Measurements from ENCODE around the gene RPS6KA6. TPM values are rescaled to one million over a fixed set of nuclear protein-coding genes. Genes with fewer than 3 reads are reported as not detected.

The RPS6KA6 gene
- total RNA-seq, 4 donors from 2014 or later = 3.1 to 5.4 (median 3.9) TPM

DNA sequence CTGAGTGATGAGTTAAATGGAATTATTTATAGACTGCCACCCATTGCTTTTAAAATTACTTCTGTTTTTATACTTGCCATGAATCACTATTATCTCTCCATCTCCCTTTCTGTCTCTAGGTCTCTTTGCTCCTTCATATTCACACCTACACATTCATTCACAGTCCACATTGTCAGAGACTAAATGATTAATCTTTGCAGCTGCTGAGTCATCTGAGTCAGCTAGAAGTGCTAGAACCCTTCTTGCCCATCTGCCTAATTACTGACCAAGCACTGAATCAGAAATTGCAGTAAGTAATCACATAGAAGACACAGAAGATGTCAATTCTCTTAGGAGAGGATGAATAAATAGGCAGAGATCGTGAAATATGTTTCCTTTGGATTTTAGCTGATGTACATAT, 31.6 kb upstream of the RPS6KA6 start:
- Histone ChIP-seq H3K27me3 (no peaks in the 10 kb centered on the region), H3K36me3 (no peaks in the 10 kb centered on the region), H3K4me1 (no peaks in the 10 kb centered on the region), H3K27ac (replicated peaks in 1 of 4) (no peak overlapping the region), H3K9me3 (no peaks in the 10 kb centered on the region), H3K4me3 (no peak overlapping the region)
- TF ChIP-seq POLR2AphosphoS5 (IDR thresholded peaks at IDR 0.05) (no peak), POLR2A (IDR thresholded peaks at IDR 0.05; ENCODE audit: low read depth) (no peak), EP300 (IDR thresholded peaks at IDR 0.05) (no peak)
- TF ChIP-seq, protein P1, sequence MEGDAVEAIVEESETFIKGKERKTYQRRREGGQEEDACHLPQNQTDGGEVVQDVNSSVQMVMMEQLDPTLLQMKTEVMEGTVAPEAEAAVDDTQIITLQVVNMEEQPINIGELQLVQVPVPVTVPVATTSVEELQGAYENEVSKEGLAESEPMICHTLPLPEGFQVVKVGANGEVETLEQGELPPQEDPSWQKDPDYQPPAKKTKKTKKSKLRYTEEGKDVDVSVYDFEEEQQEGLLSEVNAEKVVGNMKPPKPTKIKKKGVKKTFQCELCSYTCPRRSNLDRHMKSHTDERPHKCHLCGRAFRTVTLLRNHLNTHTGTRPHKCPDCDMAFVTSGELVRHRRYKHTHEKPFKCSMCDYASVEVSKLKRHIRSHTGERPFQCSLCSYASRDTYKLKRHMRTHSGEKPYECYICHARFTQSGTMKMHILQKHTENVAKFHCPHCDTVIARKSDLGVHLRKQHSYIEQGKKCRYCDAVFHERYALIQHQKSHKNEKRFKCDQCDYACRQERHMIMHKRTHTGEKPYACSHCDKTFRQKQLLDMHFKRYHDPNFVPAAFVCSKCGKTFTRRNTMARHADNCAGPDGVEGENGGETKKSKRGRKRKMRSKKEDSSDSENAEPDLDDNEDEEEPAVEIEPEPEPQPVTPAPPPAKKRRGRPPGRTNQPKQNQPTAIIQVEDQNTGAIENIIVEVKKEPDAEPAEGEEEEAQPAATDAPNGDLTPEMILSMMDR (IDR thresholded peaks at IDR 0.05) = no peak
- 43% methylated on average over 1 of the region's 1 CpG for WGBS
- intact Hi-C loops (cut with DNase I) = no loop called here
- no peak for DNase-seq (ENCODE audit: extremely low spot score)

DNA sequence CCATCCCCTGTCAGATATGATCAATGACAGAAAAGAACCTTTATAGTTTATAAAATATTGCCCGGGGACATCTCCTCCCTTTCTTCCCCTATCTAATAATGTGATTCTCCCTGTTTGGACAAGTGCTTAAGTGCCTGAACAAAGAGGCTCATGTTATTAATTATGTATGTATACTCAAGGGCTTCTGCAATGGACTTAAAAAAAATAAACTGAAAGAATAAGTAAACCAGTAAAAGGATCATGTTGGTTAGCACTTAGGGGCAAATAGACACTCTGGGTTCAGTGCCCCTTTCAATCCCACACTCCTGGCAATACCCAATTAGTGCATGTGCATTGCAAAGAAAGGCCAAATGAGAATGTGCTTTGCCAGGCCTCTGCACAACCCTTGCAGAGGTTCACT, 30.7 kb upstream of the RPS6KA6 start:
- Histone ChIP-seq H3K4me3 (no peak overlapping the region), H3K9me3 (peaks cover 0 to 5% (median 0%) of the 10 kb centered on the region in 4 donors), H3K36me3 (no peaks in the 10 kb centered on the region), H3K4me1 (no peaks in the 10 kb centered on the region), H3K27ac (replicated peaks in 1 of 4) (no peak overlapping the region), H3K27me3 (no peaks in the 10 kb centered on the region)
- WGBS = 50% methylated on average over 1 of the region's 1 CpG
- no peak for TF ChIP-seq EP300 (IDR thresholded peaks at IDR 0.05)
- no peak for TF ChIP-seq POLR2AphosphoS5 (IDR thresholded peaks at IDR 0.05)
- TF ChIP-seq, protein P1 (IDR thresholded peaks at IDR 0.05) = no peak
- no peak for TF ChIP-seq POLR2A (IDR thresholded peaks at IDR 0.05; ENCODE audit: low read depth)
- DNase-seq (ENCODE audit: extremely low spot score) = no peak
- intact Hi-C loops (cut with DNase I) = no loop called here

DNA sequence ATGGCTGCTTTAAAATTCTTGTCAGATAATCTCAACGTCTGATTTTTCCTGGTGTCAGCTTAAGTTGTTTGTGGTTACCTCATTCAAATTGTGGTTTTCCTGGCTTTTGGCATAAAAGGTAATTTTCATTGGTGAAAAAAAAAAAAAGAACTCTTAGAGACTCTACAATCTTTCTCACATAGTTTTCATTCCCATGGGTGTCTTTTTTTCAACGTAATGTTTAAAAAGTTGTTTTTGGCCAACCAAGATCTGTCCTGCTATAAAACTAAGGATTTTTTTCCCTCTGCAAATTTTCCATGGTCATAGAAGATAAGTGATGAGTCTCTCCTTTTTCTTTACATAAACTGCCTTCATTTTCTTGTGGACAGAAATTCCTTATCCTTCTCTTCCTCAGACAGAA, 28.9 kb upstream of the RPS6KA6 start:
- Histone ChIP-seq H3K4me3 (no peak overlapping the region), H3K36me3 (no peaks in the 10 kb centered on the region), H3K4me1 (no peaks in the 10 kb centered on the region), H3K27ac (replicated peaks in 1 of 4) (no peak overlapping the region), H3K9me3 (peaks cover 0 to 8% (median 0%) of the 10 kb centered on the region in 4 donors), H3K27me3 (no peaks in the 10 kb centered on the region)
- 40% methylated on average over 2 of the region's 2 CpGs for WGBS
- TF ChIP-seq EP300 (IDR thresholded peaks at IDR 0.05) = no peak
- TF ChIP-seq POLR2AphosphoS5 (IDR thresholded peaks at IDR 0.05) = no peak
- TF ChIP-seq, protein P1 (IDR thresholded peaks at IDR 0.05) = no peak
- no peak for TF ChIP-seq POLR2A (IDR thresholded peaks at IDR 0.05; ENCODE audit: low read depth)
- DNase-seq (ENCODE audit: extremely low spot score) = no peak
- intact Hi-C loops (cut with DNase I) = no loop called here

DNA sequence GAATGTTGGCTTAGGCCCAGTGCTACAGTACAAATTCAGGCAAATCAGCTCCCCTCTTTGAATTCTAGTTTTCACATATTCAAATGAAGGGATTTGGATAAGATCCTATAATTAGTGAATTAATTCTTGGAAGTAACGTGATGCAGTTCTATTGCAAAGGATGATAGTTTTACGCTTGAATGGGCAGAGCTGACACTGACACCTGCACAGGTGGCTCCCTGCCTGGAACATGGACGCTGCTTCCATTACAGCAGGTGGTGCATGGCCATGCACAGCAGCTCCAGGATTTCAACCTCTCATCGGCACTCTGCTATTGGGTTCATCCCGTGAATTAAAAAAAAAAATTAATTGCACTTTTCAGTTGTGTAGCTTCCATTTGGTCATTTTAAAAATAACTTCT, 28.4 kb upstream of the RPS6KA6 start:
- intact Hi-C loops (cut with DNase I) = no loop called here
- no peaks in the 10 kb centered on the region for H3K27me3 ChIP-seq
- 80% methylated on average over 4 of the region's 5 CpGs for WGBS
- TF ChIP-seq POLR2AphosphoS5 (IDR thresholded peaks at IDR 0.05) = no peak
- TF ChIP-seq, protein P1 (IDR thresholded peaks at IDR 0.05) = no peak
- TF ChIP-seq EP300 (IDR thresholded peaks at IDR 0.05) = no peak
- no peak for TF ChIP-seq POLR2A (IDR thresholded peaks at IDR 0.05; ENCODE audit: low read depth)
- H3K4me1 ChIP-seq = no peaks in the 10 kb centered on the region
- no peak overlapping the region for H3K27ac ChIP-seq (replicated peaks in 1 of 4)
- DNase-seq (ENCODE audit: extremely low spot score) = no peak
- H3K9me3 ChIP-seq = peaks cover 0 to 8% (median 0%) of the 10 kb centered on the region in 4 donors
- H3K4me3 ChIP-seq = no peak overlapping the region
- H3K36me3 ChIP-seq = no peaks in the 10 kb centered on the region

DNA sequence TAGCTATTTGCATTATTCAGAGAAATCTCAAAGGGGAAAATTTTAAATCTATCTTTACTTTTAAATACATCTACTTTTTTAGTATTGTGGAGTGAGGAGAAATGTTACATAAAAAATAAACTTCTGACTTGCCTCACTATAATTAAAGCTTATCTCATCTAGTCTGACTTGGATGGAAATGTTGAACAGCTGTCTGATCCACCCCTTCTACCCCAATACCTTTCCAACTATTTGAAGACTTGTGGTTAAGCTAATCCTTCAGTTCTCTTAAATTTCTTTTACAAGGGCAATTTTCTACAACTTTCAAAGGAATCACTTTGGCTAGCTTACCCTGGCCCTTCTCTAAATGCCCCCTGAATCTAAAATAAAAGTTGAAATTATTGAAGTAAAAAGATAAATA, 17.3 kb upstream of the RPS6KA6 start:
- Histone ChIP-seq H3K4me3 (no peak overlapping the region), H3K27ac (replicated peaks in 1 of 4) (no peak overlapping the region), H3K9me3 (peaks cover 0 to 1% (median 0%) of the 10 kb centered on the region in 4 donors), H3K27me3 (no peaks in the 10 kb centered on the region), H3K36me3 (no peaks in the 10 kb centered on the region), H3K4me1 (no peaks in the 10 kb centered on the region)
- DNase-seq (ENCODE audit: extremely low spot score) = no peak
- intact Hi-C loops (cut with DNase I) = no loop called here
- TF ChIP-seq EP300 (IDR thresholded peaks at IDR 0.05) (no peak), POLR2AphosphoS5 (IDR thresholded peaks at IDR 0.05) (no peak), POLR2A (IDR thresholded peaks at IDR 0.05; ENCODE audit: low read depth) (no peak)
- TF ChIP-seq, protein P1 (IDR thresholded peaks at IDR 0.05) = no peak

Data from esophagus muscularis mucosa (tissue), 4 donors.